GM12878 (cell line): ENCODE measurements around the gene SNX3.

Experiments used
- CTCF ChIP-seq, 3 experiments: IDR thresholded peaks in 2 of 3; conservative IDR thresholded peaks in 1 of 3; 2 replicates each; pipeline ENCODE4 v1.5.1; 2011; ENCODE audit warnings: low read depth in 3 of 3, low read length in 3 of 3, mild to moderate bottlenecking in 3 of 3, control low read depth in 2 of 3, moderate library complexity in 2 of 3, inconsistent platforms in 1 of 3, mixed read lengths in 1 of 3; ENCODE audit not compliant: control insufficient read depth in 2 of 3, insufficient read depth in 1 of 3; ENCODE audit errors: extremely low read depth in 1 of 3
- MAX ChIP-seq: IDR thresholded peaks from 2 replicates; pipeline ENCODE4 v1.6.1; 2012; ENCODE audit warnings: low read depth, low read length, improper control_type of control experiment
- MTA3 ChIP-seq: IDR thresholded peaks from 2 replicates; pipeline ENCODE4 v1.6.1; 2012; ENCODE audit warnings: low read length, inconsistent platforms, borderline replicate concordance
- POLR2A ChIP-seq: IDR thresholded peaks from 2 replicates; pipeline ENCODE4 v1.6.1; 2011; ENCODE audit warnings: low read depth, mild to moderate bottlenecking, low read length
- RAD21 ChIP-seq: IDR thresholded peaks from 2 replicates; pipeline ENCODE4 v1.6.1; 2011; ENCODE audit warnings: mild to moderate bottlenecking, low read depth, low read length, moderate library complexity; ENCODE audit not compliant: insufficient read depth
- TAF1 ChIP-seq: IDR thresholded peaks from 2 replicates; pipeline ENCODE4 v1.6.1; 2011; ENCODE audit warnings: mild to moderate bottlenecking, low read depth, low read length, borderline replicate concordance

DNA sequence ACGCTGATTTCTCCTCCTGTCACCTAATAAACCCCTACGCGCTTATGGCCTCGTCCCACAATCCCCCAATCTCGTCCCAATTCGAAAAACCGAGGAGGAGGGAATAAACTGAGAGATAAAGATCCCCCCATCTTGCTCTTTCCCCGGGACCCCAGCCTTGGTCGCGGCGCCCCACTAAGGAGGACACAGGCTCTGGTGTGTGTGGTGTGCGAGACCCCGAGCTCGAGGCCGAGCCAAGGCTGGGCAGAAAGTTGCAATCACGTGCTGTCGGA is 96.4 kb downstream of the SNX3 start:
- TF ChIP-seq RAD21 (no peak), MTA3 (no peak), MAX (no peak), TAF1 (no peak), CTCF (IDR thresholded peaks at IDR 0.05 in 2 of 3, conservative IDR thresholded peaks at IDR 0.05 in 1 of 3; ENCODE audit: control insufficient read depth in 2 of 3, extremely low read depth in 1 of 3, insufficient read depth in 1 of 3, low read depth in 3 of 3, low read length in 3 of 3) (no peak), POLR2A (no peak)
